Testis (tissue), 3 donors: ENCODE measurements around the gene TBC1D5. TPM values are rescaled to one million over a fixed set of nuclear protein-coding genes. Genes with fewer than 3 reads are reported as not detected.

Experiments
- DNase-seq: peaks from one replicate; pipeline ENCODE4 v3.0.0-alpha.2; 2019
- H3K27ac ChIP-seq, 2 donors: fragments of 200-600 bp; sonication (generic); one replicate each; pipeline ENCODE4 v1.5.1; 2019
- H3K27me3 ChIP-seq: fragments of 200-600 bp; sonication (generic); one replicate; pipeline ENCODE4 v1.5.1; 2019
- H3K36me3 ChIP-seq: fragments of 200-600 bp; sonication (generic); one replicate; pipeline ENCODE4 v1.5.1; 2017; ENCODE audit warnings: low read depth; ENCODE audit errors: missing control alignments
- H3K4me1 ChIP-seq: fragments of 200-600 bp; sonication (generic); one replicate; pipeline ENCODE4 v1.5.1; 2019
- H3K4me3 ChIP-seq, 2 donors: fragments of 200-600 bp; sonication (generic); one replicate each; pipeline ENCODE4 v1.5.1; 2017 to 2019
- H3K9me3 ChIP-seq: fragments of 200-600 bp; sonication (generic); one replicate; pipeline ENCODE4 v1.5.1; 2017
- POLR2A ChIP-seq: fragments of 450-650 bp; IDR thresholded peaks from one replicate; pipeline ENCODE4 v1.6.1; 2017; ENCODE audit warnings: antibody characterized with exemption, mild to moderate bottlenecking, moderate library complexity
- WGBS, 2 donors: methylation state at CpG; one replicate each; pipeline ENCODE4 v1.1.5; 2018; 5-methylcytosine and 5-hydroxymethylcytosine counted together
- intact Hi-C: fragments of 100-400 bp; cut with DNase I; formaldehyde crosslinking; loops from one replicate; pipeline ENCODE4 v1.15.1; 2023; ENCODE audit warnings: low total_unique reads
- polyA plus RNA-seq: library from polyadenylated mRNA; stranded (reverse); fragments of 350-450 nt; fragmentation: Illumina TruSeq; extraction: RNeasy Lipid Tissue Mini Kit (QIAGEN cat#74804); gene quantifications from one replicate; pipeline ENCODE4 v1.2.3, GENCODE V29; 2014; ENCODE audit warnings: low read depth, low replicate concordance; ENCODE audit not compliant: insufficient read depth
- total RNA-seq, 2 donors: library from RNA; depleted of rRNA; stranded (reverse); fragments of >200 nt; gene quantifications; one replicate each; pipeline ENCODE4 v1.2.3, GENCODE V29; 2016
- TF ChIP-seq, protein P1 (sequence below), 3 experiments: fragments of 450-650 bp in 2 of 3; fragments of 200-600 bp in 1 of 3; sonication (generic) in 1 of 3; IDR thresholded peaks; one replicate each; pipeline ENCODE4 v1.5.1; 2016 to 2019; ENCODE audit warnings: antibody characterized with exemption in 3 of 3, mild to moderate bottlenecking in 2 of 3, moderate library complexity in 1 of 3

The TBC1D5 gene
- total and polyA plus RNA-seq, 3 donors from 2014 or later = 47.8 to 98.1 (median 95.4) TPM

DNA sequence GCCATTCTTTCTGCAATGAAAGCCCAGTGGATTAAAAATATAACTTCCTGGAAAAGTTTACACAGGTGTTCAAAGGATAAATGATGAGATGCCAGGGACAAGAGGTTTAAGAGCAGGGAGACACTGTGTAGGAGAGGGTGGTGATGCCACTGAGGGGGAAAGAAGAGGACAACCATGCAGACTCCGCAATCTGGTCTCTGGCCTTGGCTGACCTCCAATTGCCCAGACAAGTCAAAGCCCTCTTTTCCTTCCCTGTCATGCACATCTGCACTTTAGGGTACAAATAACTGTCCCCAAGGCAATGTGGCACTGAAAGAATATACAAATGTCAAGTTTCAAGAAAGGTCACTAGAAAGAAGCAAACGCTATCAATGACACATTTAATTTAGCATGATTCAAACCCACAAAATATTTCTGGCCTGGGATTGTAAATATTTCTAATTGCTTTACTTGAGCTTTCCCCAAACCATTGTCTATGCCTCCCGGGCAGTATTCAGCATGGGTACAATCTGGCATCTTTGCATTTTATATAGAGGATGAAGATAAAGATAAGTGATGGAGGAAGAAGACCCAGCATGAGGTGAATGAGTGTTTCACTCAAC, 538.3 kb downstream of the TBC1D5 start:
- H3K9me3 ChIP-seq = no peaks in the 10 kb centered on the region
- H3K27me3 ChIP-seq = no peaks in the 10 kb centered on the region
- H3K4me3 ChIP-seq = no peak overlapping the region
- no peaks in the 10 kb centered on the region for H3K4me1 ChIP-seq
- no peak overlapping the region for H3K27ac ChIP-seq
- TF ChIP-seq, protein P1, sequence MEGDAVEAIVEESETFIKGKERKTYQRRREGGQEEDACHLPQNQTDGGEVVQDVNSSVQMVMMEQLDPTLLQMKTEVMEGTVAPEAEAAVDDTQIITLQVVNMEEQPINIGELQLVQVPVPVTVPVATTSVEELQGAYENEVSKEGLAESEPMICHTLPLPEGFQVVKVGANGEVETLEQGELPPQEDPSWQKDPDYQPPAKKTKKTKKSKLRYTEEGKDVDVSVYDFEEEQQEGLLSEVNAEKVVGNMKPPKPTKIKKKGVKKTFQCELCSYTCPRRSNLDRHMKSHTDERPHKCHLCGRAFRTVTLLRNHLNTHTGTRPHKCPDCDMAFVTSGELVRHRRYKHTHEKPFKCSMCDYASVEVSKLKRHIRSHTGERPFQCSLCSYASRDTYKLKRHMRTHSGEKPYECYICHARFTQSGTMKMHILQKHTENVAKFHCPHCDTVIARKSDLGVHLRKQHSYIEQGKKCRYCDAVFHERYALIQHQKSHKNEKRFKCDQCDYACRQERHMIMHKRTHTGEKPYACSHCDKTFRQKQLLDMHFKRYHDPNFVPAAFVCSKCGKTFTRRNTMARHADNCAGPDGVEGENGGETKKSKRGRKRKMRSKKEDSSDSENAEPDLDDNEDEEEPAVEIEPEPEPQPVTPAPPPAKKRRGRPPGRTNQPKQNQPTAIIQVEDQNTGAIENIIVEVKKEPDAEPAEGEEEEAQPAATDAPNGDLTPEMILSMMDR (IDR thresholded peaks at IDR 0.05) = no peak
- TF ChIP-seq POLR2A = no peak
- intact Hi-C loops = no loop called here
- WGBS, 2 donors = 70 to 87% methylated on average over 3 of the region's 3 CpGs
- H3K36me3 ChIP-seq = no peaks in the 10 kb centered on the region
- no peak for DNase-seq

DNA sequence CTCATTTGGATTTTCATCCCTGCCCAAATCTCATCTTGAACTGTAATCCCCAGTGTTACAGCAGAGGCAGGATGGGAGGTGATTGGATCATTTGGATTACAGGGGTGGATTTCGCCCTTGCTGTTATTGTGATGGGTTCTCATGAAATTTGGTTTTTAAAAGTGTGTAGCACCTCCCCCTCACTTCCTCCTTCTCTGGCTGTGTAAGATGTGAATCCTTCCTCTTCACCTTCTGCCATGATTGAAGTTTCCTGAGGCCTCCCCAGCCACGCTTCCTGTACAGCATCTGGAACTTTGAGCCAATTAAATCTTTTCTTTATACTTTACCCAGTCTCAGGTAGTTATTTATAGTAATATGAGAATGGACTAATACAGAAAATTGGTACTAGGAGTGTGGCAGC, 540.9 kb downstream of the TBC1D5 start:
- Histone ChIP-seq H3K36me3 (no peaks in the 10 kb centered on the region), H3K27ac (no peak overlapping the region), H3K27me3 (no peaks in the 10 kb centered on the region), H3K4me3 (no peak overlapping the region), H3K9me3 (no peaks in the 10 kb centered on the region), H3K4me1 (no peaks in the 10 kb centered on the region)
- WGBS, 2 donors = 95 to 99% methylated on average over 2 of the region's 2 CpGs
- DNase-seq = no peak
- intact Hi-C loops = no loop called here
- TF ChIP-seq, protein P1 (IDR thresholded peaks at IDR 0.05) = no peak
- TF ChIP-seq POLR2A = no peak

DNA sequence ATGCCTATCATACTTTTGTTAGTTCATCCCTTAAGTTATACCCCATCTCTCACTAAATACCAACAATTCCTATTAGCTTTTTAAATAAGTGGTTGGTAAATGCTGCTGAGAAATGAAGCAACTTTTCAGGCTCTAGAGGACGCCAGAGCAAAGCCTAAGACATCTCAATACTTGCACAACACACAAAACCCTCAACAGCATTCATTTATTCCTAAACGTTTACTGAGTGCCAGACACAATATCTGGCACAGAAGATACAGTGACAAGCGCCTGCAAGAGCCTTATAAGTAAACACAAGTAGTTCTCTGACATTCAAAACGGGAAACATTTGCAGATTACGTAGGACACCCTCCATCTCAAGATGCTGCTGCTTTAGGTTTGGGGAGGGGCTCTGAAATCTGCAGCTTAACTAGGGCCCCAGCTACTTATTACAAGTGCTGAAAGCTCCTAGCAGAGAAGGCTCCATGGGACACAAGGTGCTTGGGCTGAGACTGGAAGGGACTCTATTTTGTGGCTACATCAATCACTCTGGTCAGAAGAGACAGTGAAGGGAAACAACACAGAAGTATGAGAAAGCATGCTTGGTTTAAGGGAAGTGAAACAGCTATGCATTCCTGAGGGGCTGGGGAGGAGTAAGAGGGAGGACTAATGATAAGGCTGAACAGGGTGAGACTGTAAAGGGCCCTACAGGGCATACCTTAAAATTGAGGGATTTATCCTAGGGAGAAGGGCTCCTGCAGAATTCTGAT, 546.4 kb downstream of the TBC1D5 start:
- no peaks in the 10 kb centered on the region for H3K27me3 ChIP-seq
- no peaks in the 10 kb centered on the region for H3K9me3 ChIP-seq
- 49 to 64% methylated on average over 5 of the region's 5 CpGs for WGBS, 2 donors
- DNase-seq = no peak
- intact Hi-C loops = no loop called here
- H3K4me1 ChIP-seq = peaks cover 11% of the 10 kb centered on the region
- no peak for TF ChIP-seq POLR2A
- TF ChIP-seq, protein P1 (IDR thresholded peaks at IDR 0.05) = peak in 1 of 3 experiments; percentile 21
- H3K27ac ChIP-seq = no peak overlapping the region
- no peak overlapping the region for H3K4me3 ChIP-seq
- H3K36me3 ChIP-seq = no peaks in the 10 kb centered on the region

DNA sequence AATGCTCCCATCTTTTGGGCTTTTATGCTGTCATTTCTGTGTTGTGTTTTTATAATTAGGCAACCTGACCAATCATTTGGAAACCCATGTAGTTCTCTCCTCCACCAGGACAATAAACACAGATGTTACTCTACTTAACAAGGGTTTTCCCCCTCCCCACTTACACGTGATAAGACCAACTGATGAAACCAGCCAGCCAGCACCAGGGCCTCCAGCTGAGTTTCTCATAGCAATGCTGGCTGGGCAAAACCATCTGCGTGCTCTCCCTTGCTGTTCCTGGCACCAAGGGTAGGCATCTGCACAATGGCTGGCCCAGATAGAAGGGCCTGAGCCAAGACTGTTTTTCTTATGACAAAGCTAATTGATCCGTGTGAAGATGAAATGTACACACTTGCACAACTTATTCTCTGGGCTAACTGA, 547.2 kb downstream of the TBC1D5 start:
- Histone ChIP-seq H3K36me3 (no peaks in the 10 kb centered on the region), H3K27me3 (no peaks in the 10 kb centered on the region), H3K4me1 (peaks cover 11% of the 10 kb centered on the region), H3K9me3 (no peaks in the 10 kb centered on the region), H3K27ac (no peak overlapping the region), H3K4me3 (no peak overlapping the region)
- WGBS, 2 donors = 51 to 55% methylated on average over 3 of the region's 3 CpGs
- DNase-seq = no peak
- no peak for TF ChIP-seq POLR2A
- TF ChIP-seq, protein P1 (IDR thresholded peaks at IDR 0.05) = no peak
- intact Hi-C loops = no loop called here
